Thoracic aorta (tissue), 2 donors: ENCODE data around the gene TRIM31. TPM values are rescaled to one million over a fixed set of nuclear protein-coding genes. Genes with fewer than 3 reads are reported as not detected.
A peak's percentile ranks its signal among the peaks of the same experiment; 100 is the strongest.

Experiments used
- ATAC-seq: fragments of 150-250 bp; one replicate; pipeline ENCODE4 v1.8.0; 2017; ENCODE audit warnings: low read depth; ENCODE audit not compliant: insufficient number of reproducible peaks, low FRiP score
- DNase-seq: peaks from one replicate; pipeline ENCODE4 v3.0.0-alpha.2; 2020; ENCODE audit warnings: low spot score
- H3K27ac ChIP-seq, 2 donors: fragments of 200-600 bp; sonication (generic); 1 replicate in 1 of 2; 2 replicates in 1 of 2; pipeline ENCODE4 v1.5.1; 2016; ENCODE audit warnings: mild to moderate bottlenecking in 2 of 2, moderate library complexity in 2 of 2
- H3K27me3 ChIP-seq: fragments of 200-600 bp; sonication (generic); replicated peaks from 2 replicates; pipeline ENCODE4 v1.6.0; 2016; ENCODE audit warnings: mild to moderate bottlenecking; ENCODE audit not compliant: insufficient read depth
- H3K36me3 ChIP-seq: fragments of 200-600 bp; sonication (generic); one replicate; pipeline ENCODE4 v1.5.1; 2016
- H3K4me1 ChIP-seq, 2 donors: fragments of 200-600 bp; sonication (generic); 1 replicate in 1 of 2; 2 replicates in 1 of 2; pipeline versions ENCODE4 v1.5.1 to v1.6.0; 2016; ENCODE audit warnings: low read depth in 2 of 2, mild to moderate bottlenecking in 1 of 2; ENCODE audit not compliant: control insufficient read depth in 1 of 2
- H3K4me3 ChIP-seq: fragments of 200-600 bp; sonication (generic); 2 replicates; pipeline ENCODE4 v1.5.1; 2016; ENCODE audit warnings: mild to moderate bottlenecking
- H3K9me3 ChIP-seq: fragments of 200-600 bp; sonication (generic); 2 replicates; pipeline ENCODE4 v1.5.1; 2016
- CTCF ChIP-seq: fragments of 200-600 bp; sonication (generic); IDR thresholded peaks from one replicate; pipeline ENCODE4 v1.5.1; 2019; ENCODE audit warnings: antibody characterized with exemption
- total RNA-seq, 2 donors: library from RNA; depleted of rRNA; stranded (reverse); fragments of >200 nt; gene quantifications; one replicate each; pipeline versions ENCODE4 v1.1.0 to v1.2.3, GENCODE V29; 2016

Gene TRIM31
- total RNA-seq, 2 donors from 2014 or later: 2.0 TPM; not detected in 1

DNA sequence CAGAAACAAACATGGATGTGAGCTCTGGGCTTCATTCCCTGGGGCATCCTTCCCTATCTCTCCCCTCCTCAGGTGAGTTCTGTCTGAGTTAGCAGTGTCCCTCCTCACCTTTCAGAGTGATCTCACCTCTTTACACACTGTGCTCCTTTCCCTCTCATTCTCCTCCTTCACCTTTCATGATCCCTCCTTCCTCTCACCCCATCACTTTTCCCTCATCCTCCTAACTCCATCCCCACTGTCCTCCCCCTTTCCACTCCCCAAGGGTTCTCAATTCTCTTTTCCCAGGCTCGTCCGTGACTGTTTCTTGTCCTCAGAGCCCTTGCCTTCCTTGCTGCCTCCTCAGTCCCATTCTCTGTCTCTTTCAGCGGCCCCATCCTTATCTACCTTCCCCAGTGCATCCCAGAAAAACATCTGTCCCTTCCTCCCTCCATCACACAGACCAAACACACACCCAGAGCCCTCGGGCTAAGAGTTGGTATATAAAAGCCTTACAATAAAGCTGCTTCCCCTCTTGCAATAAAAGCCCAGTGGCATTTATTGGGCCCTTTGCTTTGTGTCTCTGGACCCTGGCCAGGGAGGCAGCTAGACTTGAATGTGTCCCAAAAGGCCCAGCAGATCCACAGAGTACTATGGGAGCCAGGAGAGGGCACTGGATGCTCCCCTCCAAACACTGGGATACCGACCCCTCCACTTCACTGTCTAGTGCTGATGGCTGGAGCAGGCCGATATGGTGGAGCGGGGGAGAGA, 39.2 kb downstream of the TRIM31 start:
- no peak overlapping the region for H3K4me3 ChIP-seq
- peaks cover 17% of the 10 kb centered on the region for H3K27me3 ChIP-seq
- H3K9me3 ChIP-seq: no peaks in the 10 kb centered on the region
- DNase-seq (no peak), ATAC-seq (no peak)
- no peak for TF ChIP-seq CTCF
- peaks cover 15% of the 10 kb centered on the region for H3K36me3 ChIP-seq
- H3K27ac ChIP-seq: no peak overlapping the region
- peaks cover 4 to 27% of the 10 kb centered on the region in 2 donors for H3K4me1 ChIP-seq

DNA sequence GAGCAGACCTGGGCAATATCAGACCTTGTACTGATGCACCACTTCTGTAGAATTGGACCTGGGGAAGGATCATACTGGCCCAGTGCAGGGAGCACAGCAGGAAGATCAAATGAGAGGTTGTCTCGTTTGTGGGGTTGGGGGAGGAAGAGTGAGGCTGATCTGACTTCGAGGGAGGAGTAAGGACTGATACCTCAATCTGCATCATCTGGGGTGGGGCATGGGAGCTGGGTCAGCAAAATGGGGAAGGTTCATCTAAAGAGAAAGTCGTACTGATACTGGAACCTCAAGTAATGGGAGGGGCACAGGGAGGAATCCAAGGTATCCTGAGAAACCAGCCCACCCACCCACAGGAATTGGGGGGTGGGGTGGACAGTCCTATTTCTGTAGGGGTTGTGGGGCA, 41.0 kb downstream of the TRIM31 start:
- Histone ChIP-seq H3K4me3 (no peak overlapping the region), H3K27ac (no peak overlapping the region), H3K36me3 (peaks cover 19% of the 10 kb centered on the region), H3K4me1 (peaks cover 9 to 35% of the 10 kb centered on the region in 2 donors), H3K27me3 (peaks cover 17% of the 10 kb centered on the region), H3K9me3 (no peaks in the 10 kb centered on the region)
- no peak for DNase-seq
- no peak for TF ChIP-seq CTCF
- ATAC-seq: no peak

GRCh38 chr6:30071081-30071818, 41.6 kb downstream of the TRIM31 start:
- ATAC-seq (no peak), DNase-seq (no peak)
- Histone ChIP-seq H3K4me1 (peaks cover 9 to 36% of the 10 kb centered on the region in 2 donors), H3K9me3 (no peaks in the 10 kb centered on the region), H3K4me3 (no peak overlapping the region), H3K27me3 (peaks cover 15% of the 10 kb centered on the region), H3K36me3 (peaks cover 19% of the 10 kb centered on the region), H3K27ac (no peak overlapping the region)
- no peak for TF ChIP-seq CTCF

DNA sequence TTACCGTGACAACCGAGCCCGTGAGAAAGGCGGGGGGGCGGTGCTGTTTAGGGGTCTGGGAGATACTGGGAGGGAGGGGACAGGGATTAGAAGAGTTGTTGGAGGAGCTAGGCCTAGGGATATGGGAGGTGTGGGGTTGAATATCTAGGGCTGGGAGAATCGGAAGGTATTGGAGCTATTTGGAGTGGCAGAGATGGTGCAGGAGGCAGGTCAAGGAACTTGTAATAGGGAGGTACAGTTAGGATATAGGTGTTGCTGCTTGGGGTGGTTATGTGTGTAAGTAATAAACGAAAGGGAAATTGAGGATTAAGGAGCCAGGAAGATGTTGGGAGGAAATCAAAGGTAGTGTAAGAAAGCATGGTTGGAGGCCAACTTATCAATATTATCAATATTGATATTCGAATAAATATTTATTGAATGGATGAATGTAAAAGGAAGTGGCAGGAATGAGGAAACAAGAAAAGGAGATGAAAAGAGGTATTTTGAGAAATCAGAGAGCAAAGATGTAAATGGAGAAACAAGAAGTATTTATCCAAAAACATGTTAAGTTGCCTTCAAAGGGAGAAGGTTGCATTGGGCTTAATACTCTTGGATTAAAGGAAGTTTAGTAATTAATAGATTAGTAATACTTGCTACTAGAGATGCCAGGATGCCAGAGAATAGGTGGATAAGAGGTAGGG, 45.3 kb downstream of the TRIM31 start:
- peak overlapping the region; percentile 83 for H3K4me3 ChIP-seq
- peaks cover 6 to 26% of the 10 kb centered on the region in 2 donors for H3K4me1 ChIP-seq
- H3K27ac ChIP-seq: peak overlapping the region; percentile 71 to 89
- H3K27me3 ChIP-seq: no peaks in the 10 kb centered on the region
- no peaks in the 10 kb centered on the region for H3K9me3 ChIP-seq
- peak; percentile 68 for DNase-seq
- no peak for TF ChIP-seq CTCF
- H3K36me3 ChIP-seq: peaks cover 19% of the 10 kb centered on the region
- ATAC-seq: no peak
